CD4-positive, alpha-beta T cell (primary cell): ENCODE measurements around the gene SLC39A10. TPM values are rescaled to one million over a fixed set of nuclear protein-coding genes. Genes with fewer than 3 reads are reported as not detected.

Experiments used
- ATAC-seq: fragments of 200-7000 bp; cut with Tn5 transposase; one replicate; pipeline ENCODE4 v1.10.0; 2022; ENCODE audit warnings: mild to moderate bottlenecking; ENCODE audit not compliant: poor library complexity
- CTCF ChIA-PET: fragments of 350-600 bp; sonication (Branson Sonifier 250); formaldehyde crosslinking; loops from one replicate; lab custom pipeline; 2021; ENCODE audit warnings: antibody characterized with exemption, inconsistent platforms; lab: Charles Lee
- POLR2A ChIA-PET: fragments of 350-600 bp; sonication (Branson Sonifier 250); formaldehyde crosslinking; loops from one replicate; lab custom pipeline; 2021; ENCODE audit warnings: antibody characterized with exemption, inconsistent platforms; lab: Charles Lee
- DNase-seq, 14 experiments: peaks; one replicate each; pipeline ENCODE4 v3.0.0-alpha.2; 2013 to 2020; ENCODE audit warnings: mixed read lengths in 2 of 14
- H3K27ac ChIP-seq, 2 donors: one replicate each; pipeline versions ENCODE4 v1.5.1 to v1.7.0; 2013; ENCODE audit warnings: low read length in 2 of 2, low read depth in 1 of 2, mild to moderate bottlenecking in 1 of 2
- H3K27me3 ChIP-seq, 2 experiments: 1 replicate in 1 of 2; 2 replicates in 1 of 2; pipeline versions ENCODE4 v1.6.1 to v1.7.0; 2013; ENCODE audit warnings: low read length in 2 of 2, control low read depth in 1 of 2, mild to moderate bottlenecking in 1 of 2, moderate library complexity in 1 of 2; ENCODE audit not compliant: insufficient read depth in 2 of 2, control insufficient read depth in 1 of 2
- H3K36me3 ChIP-seq: one replicate; pipeline ENCODE4 v1.6.1; 2013; ENCODE audit warnings: low read length, control low read depth; ENCODE audit not compliant: insufficient read depth
- H3K4me1 ChIP-seq: one replicate; pipeline ENCODE4 v1.6.1; 2013; ENCODE audit warnings: low read length, control low read depth; ENCODE audit not compliant: insufficient read depth
- H3K4me3 ChIP-seq: one replicate; pipeline ENCODE4 v1.5.1; 2013; ENCODE audit warnings: mild to moderate bottlenecking, low read length, moderate library complexity
- H3K9me3 ChIP-seq, 2 experiments: 1 replicate in 1 of 2; 2 replicates in 1 of 2; pipeline versions ENCODE4 v1.6.1 to v1.7.0; 2013; ENCODE audit warnings: low read length in 2 of 2, mild to moderate bottlenecking in 2 of 2, control low read depth in 1 of 2, moderate library complexity in 1 of 2; ENCODE audit not compliant: control insufficient read depth in 1 of 2, insufficient read depth in 1 of 2
- H3K27ac Mint-ChIP-seq: one replicate; pipeline ENCODE4 v1.8.0; 2020; ENCODE audit warnings: mixed read lengths
- H3K27me3 Mint-ChIP-seq: one replicate; pipeline ENCODE4 v1.8.0; 2021; ENCODE audit warnings: mixed read lengths
- H3K36me3 Mint-ChIP-seq: one replicate; pipeline ENCODE4 v1.8.0; 2021; ENCODE audit warnings: low read depth, mixed read lengths
- H3K4me1 Mint-ChIP-seq: one replicate; pipeline ENCODE4 v1.8.0; 2021; ENCODE audit warnings: low read depth, mixed read lengths
- H3K4me3 Mint-ChIP-seq: one replicate; pipeline ENCODE4 v1.8.0; 2020; ENCODE audit warnings: mild to moderate bottlenecking, mixed read lengths
- H3K9me3 Mint-ChIP-seq: one replicate; pipeline ENCODE4 v1.8.0; 2020; ENCODE audit warnings: mixed read lengths
- CTCF ChIP-seq: fragments of 200-600 bp; IDR thresholded peaks from one replicate; pipeline ENCODE4 v1.8.0; 2022; ENCODE audit warnings: antibody characterized with exemption, mild to moderate bottlenecking
- intact Hi-C, 2 experiments: fragments of 100-400 bp; cut with DNase I in 1 of 2; cut with micrococcal nuclease in 1 of 2; formaldehyde crosslinking; loops; one replicate each; pipeline versions ENCODE4 v1.15.1 to v1.9.0; 2023 to 2025; cut with DNase I, micrococcal nuclease
- total RNA-seq, 174 experiments: library from RNA in 2 of 174; stranded (reverse) in 2 of 174; gene quantifications; one replicate each; pipeline ENCODE4 v1.2.3 and lab custom pipeline; 2021 to 2026

The SLC39A10 gene
- total RNA-seq, 2 experiments from 2014 or later = 38.2 to 39.4 TPM

GRCh38 chr2:195620501-195620900, 36.5 kb upstream of the SLC39A10 start:
- Histone ChIP-seq H3K36me3 (no peaks in the 10 kb centered on the region), H3K9me3 (no peaks in the 10 kb centered on the region), H3K4me1 (no peaks in the 10 kb centered on the region), H3K27me3 (no peaks in the 10 kb centered on the region), H3K27ac (no peak overlapping the region), H3K4me3 (no peak overlapping the region)
- Mint-ChIP-seq H3K4me3 (no peak overlapping the region), H3K36me3 (no peaks in the 10 kb centered on the region), H3K4me1 (no peaks in the 10 kb centered on the region), H3K27me3 (no peaks in the 10 kb centered on the region), H3K27ac (no peak overlapping the region), H3K9me3 (no peaks in the 10 kb centered on the region)
- no peak for ATAC-seq
- intact Hi-C loops = no loop called here
- ChIA-PET CTCF (no interaction called here), POLR2A (interaction anchor here (1.6 kb wide), 1 partner anchor 36 kb away, joined by 3 read pairs; the partner anchor contains the start of gene SLC39A10)
- no peak for DNase-seq
- no peak for TF ChIP-seq CTCF

GRCh38 chr2:195622966-195623365, 34.1 kb upstream of the SLC39A10 start:
- Histone ChIP-seq H3K36me3 (no peaks in the 10 kb centered on the region), H3K9me3 (no peaks in the 10 kb centered on the region), H3K27ac (no peak overlapping the region), H3K27me3 (no peaks in the 10 kb centered on the region), H3K4me1 (no peaks in the 10 kb centered on the region), H3K4me3 (no peak overlapping the region)
- Mint-ChIP-seq H3K4me1 (peaks cover 6% of the 10 kb centered on the region), H3K27ac (no peak overlapping the region), H3K36me3 (no peaks in the 10 kb centered on the region), H3K4me3 (no peak overlapping the region), H3K27me3 (no peaks in the 10 kb centered on the region), H3K9me3 (no peaks in the 10 kb centered on the region)
- POLR2A ChIA-PET = no interaction called here
- no peak for TF ChIP-seq CTCF
- DNase-seq = no peak
- intact Hi-C loops = no loop called here
- ATAC-seq = no peak
- CTCF ChIA-PET = no interaction called here

GRCh38 chr2:195626507-195626906, 30.5 kb upstream of the SLC39A10 start:
- H3K9me3 Mint-ChIP-seq = no peaks in the 10 kb centered on the region
- peaks cover 6% of the 10 kb centered on the region for H3K4me1 Mint-ChIP-seq
- intact Hi-C loops = no loop called here
- Histone ChIP-seq H3K27me3 (no peaks in the 10 kb centered on the region), H3K9me3 (no peaks in the 10 kb centered on the region), H3K36me3 (no peaks in the 10 kb centered on the region), H3K4me1 (no peaks in the 10 kb centered on the region), H3K27ac (no peak overlapping the region), H3K4me3 (no peak overlapping the region)
- no peak overlapping the region for H3K27ac Mint-ChIP-seq
- TF ChIP-seq CTCF = no peak
- ChIA-PET CTCF (interaction anchor here (0.8 kb wide), 1 partner anchor 34 kb away, joined by 3 read pairs; no protein-coding TSS in a partner anchor), POLR2A (interaction anchor here (0.5 to 1.4 kb wide), 2 partner anchors 30 to 87 kb away, joined by 3 to 9 read pairs; partner anchors contain the start of gene SLC39A10)
- no peaks in the 10 kb centered on the region for H3K36me3 Mint-ChIP-seq
- H3K4me3 Mint-ChIP-seq = no peak overlapping the region
- ATAC-seq (no peak), DNase-seq (no peak)
- no peaks in the 10 kb centered on the region for H3K27me3 Mint-ChIP-seq
